Fibroblast of lung (primary cell): ENCODE results near the gene CYLD. TPM values are rescaled to one million over a fixed set of nuclear protein-coding genes. Genes with fewer than 3 reads are reported as not detected.

Experiments used
- DNase-seq, 2 donors: peaks; one replicate each; pipeline versions ENCODE4 v3.0.0 to v3.0.0-alpha.2; 2010; ENCODE audit warnings: low read depth in 2 of 2
- H2AFZ ChIP-seq: 2 replicates; pipeline ENCODE4 v1.5.1; 2012; ENCODE audit warnings: low read length, control low read depth, inconsistent platforms
- H3K27ac ChIP-seq: 2 replicates; pipeline ENCODE4 v1.5.1; 2011; ENCODE audit warnings: low read length, control low read depth; ENCODE audit not compliant: insufficient read depth
- H3K27me3 ChIP-seq: 2 replicates; pipeline ENCODE4 v1.5.1; 2011; ENCODE audit warnings: mild to moderate bottlenecking, low read length; ENCODE audit not compliant: control insufficient read depth, insufficient read depth
- H3K36me3 ChIP-seq: 2 replicates; pipeline ENCODE4 v1.5.1; 2011; ENCODE audit warnings: low read length; ENCODE audit not compliant: control insufficient read depth, insufficient read depth
- H3K4me1 ChIP-seq: 2 replicates; pipeline ENCODE4 v1.5.1; 2011; ENCODE audit warnings: low read length; ENCODE audit not compliant: control insufficient read depth, insufficient read depth; ENCODE audit errors: extremely low read depth
- H3K4me2 ChIP-seq: 2 replicates; pipeline ENCODE4 v1.5.1; 2011; ENCODE audit warnings: low read length, control low read depth; ENCODE audit not compliant: insufficient read depth; ENCODE audit errors: extremely low read depth
- H3K4me3 ChIP-seq, 4 experiments: fragments of 200-600 bp in 1 of 4; sonication (generic) in 1 of 4; replicated peaks in 1 of 4; 2 replicates each; pipeline ENCODE4 v1.5.1; 2011 to 2016; ENCODE audit warnings: low read length in 4 of 4, low read depth in 3 of 4, mild to moderate bottlenecking in 3 of 4, control low read depth in 2 of 4, inconsistent platforms in 1 of 4, mixed read lengths in 1 of 4; ENCODE audit not compliant: insufficient read depth in 1 of 4; ENCODE audit errors: control extremely low read depth in 1 of 4
- H3K79me2 ChIP-seq: 2 replicates; pipeline ENCODE4 v1.5.1; 2012; ENCODE audit warnings: mild to moderate bottlenecking, low read length, inconsistent platforms; ENCODE audit not compliant: control insufficient read depth, insufficient read depth
- H3K9ac ChIP-seq: 2 replicates; pipeline ENCODE4 v1.5.1; 2011; ENCODE audit warnings: mild to moderate bottlenecking, low read length, control low read depth; ENCODE audit not compliant: insufficient read depth
- H3K9me3 ChIP-seq: 2 replicates; pipeline ENCODE4 v1.5.1; 2012; ENCODE audit warnings: low read depth, low read length; ENCODE audit not compliant: control insufficient read depth, insufficient read depth
- H4K20me1 ChIP-seq: 2 replicates; pipeline ENCODE4 v1.5.1; 2011; ENCODE audit warnings: low read length; ENCODE audit not compliant: control insufficient read depth, insufficient read depth; ENCODE audit errors: extremely low read depth
- CTCF ChIP-seq, 2 donors: IDR thresholded peaks in 1 of 2; conservative IDR thresholded peaks in 1 of 2; 1 replicate in 1 of 2; 2 replicates in 1 of 2; pipeline ENCODE4 v1.5.1; 2011 to 2012; ENCODE audit warnings: low read length in 2 of 2, control low read depth in 1 of 2, inconsistent platforms in 1 of 2, low read depth in 1 of 2, mild to moderate bottlenecking in 1 of 2
- EZH2 ChIP-seq: IDR thresholded peaks from 2 replicates; pipeline ENCODE4 v1.5.1; 2012; ENCODE audit warnings: low read length, control low read depth, mild to moderate bottlenecking; ENCODE audit errors: missing control alignments
- polyA plus RNA-seq, 2 donors: library from polyadenylated mRNA; depleted of rRNA in 1 of 2; stranded (reverse) in 1 of 2; unstranded in 1 of 2; fragments of >200 nt; gene quantifications; 2 replicates each; pipeline ENCODE4 v1.2.1, GENCODE V29; 2011 to 2012; ENCODE audit warnings: missing spikeins in 1 of 2
- total RNA-seq: library from RNA; depleted of rRNA; stranded (reverse); fragments of >200 nt; gene quantifications from 2 replicates; pipeline ENCODE4 v1.2.1, GENCODE V29; 2014

Gene CYLD
- total and polyA plus RNA-seq, 2 donors (not counting 1 experiment from before 2014, with no cell fraction given) = 22.1 to 66.7 TPM

GRCh38 chr16:50831751-50832150 lies 89.9 kb downstream of the CYLD start:
- Histone ChIP-seq H3K4me2 (no peak overlapping the region), H3K79me2 (no peaks in the 10 kb centered on the region), H3K4me3 (no peak overlapping the region), H3K4me1 (no peaks in the 10 kb centered on the region), H3K27me3 (no peaks in the 10 kb centered on the region), H3K27ac (no peak overlapping the region), H3K36me3 (no peaks in the 10 kb centered on the region), H3K9me3 (no peaks in the 10 kb centered on the region), H4K20me1 (no peaks in the 10 kb centered on the region), H2AFZ (no peak overlapping the region), H3K9ac (no peak overlapping the region)
- TF ChIP-seq CTCF (conservative IDR thresholded peaks at IDR 0.05 in 1 of 2, IDR thresholded peaks at IDR 0.05 in 1 of 2; ENCODE audit: low read depth in 1 of 2, low read length in 2 of 2) (no peak), EZH2 (no peak)
- DNase-seq = no peak

GRCh38 chr16:50833929-50834328 lies 92.0 kb downstream of the CYLD start:
- Histone ChIP-seq H4K20me1 (no peaks in the 10 kb centered on the region), H3K36me3 (no peaks in the 10 kb centered on the region), H3K4me1 (no peaks in the 10 kb centered on the region), H3K9ac (no peak overlapping the region), H3K27me3 (no peaks in the 10 kb centered on the region), H3K4me2 (no peak overlapping the region), H3K27ac (no peak overlapping the region), H2AFZ (no peak overlapping the region), H3K9me3 (no peaks in the 10 kb centered on the region), H3K4me3 (no peak overlapping the region), H3K79me2 (no peaks in the 10 kb centered on the region)
- no peak for DNase-seq
- TF ChIP-seq CTCF (conservative IDR thresholded peaks at IDR 0.05 in 1 of 2, IDR thresholded peaks at IDR 0.05 in 1 of 2; ENCODE audit: low read depth in 1 of 2, low read length in 2 of 2) (no peak), EZH2 (no peak)

- H4K20me1 ChIP-seq = no peaks in the 10 kb centered on the region
- H3K4me2 ChIP-seq = no peak overlapping the region
- no peaks in the 10 kb centered on the region for H3K79me2 ChIP-seq
- no peak overlapping the region for H3K27ac ChIP-seq
- no peak for DNase-seq
- no peaks in the 10 kb centered on the region for H3K36me3 ChIP-seq
- no peaks in the 10 kb centered on the region for H3K4me1 ChIP-seq
- no peaks in the 10 kb centered on the region for H3K27me3 ChIP-seq
- H3K9ac ChIP-seq = no peak overlapping the region
- H3K9me3 ChIP-seq = no peaks in the 10 kb centered on the region
- TF ChIP-seq EZH2 (no peak), CTCF (conservative IDR thresholded peaks at IDR 0.05 in 1 of 2, IDR thresholded peaks at IDR 0.05 in 1 of 2; ENCODE audit: low read depth in 1 of 2, low read length in 2 of 2) (no peak)
- H3K4me3 ChIP-seq = no peak overlapping the region
- no peak overlapping the region for H2AFZ ChIP-seq
Observed at GRCh38 chr16:50834701-50835100, 92.8 kb downstream of the CYLD start.
